Uterus (tissue), 2 donors: ENCODE measurements around the gene STIMATE.

ENCODE experiments used
- POLR2A ChIP-seq, 2 donors: fragments of 450-650 bp; IDR thresholded peaks; one replicate each; pipeline ENCODE4 v1.6.1; 2016; ENCODE audit warnings: antibody characterized with exemption in 2 of 2, mild to moderate bottlenecking in 1 of 2, moderate library complexity in 1 of 2
- TF ChIP-seq, protein P1 (sequence below), 4 experiments: fragments of 200-600 bp in 2 of 4; fragments of 450-650 bp in 2 of 4; sonication (generic) in 2 of 4; IDR thresholded peaks; one replicate each; pipeline ENCODE4 v1.5.1; 2016 to 2019; ENCODE audit warnings: antibody characterized with exemption in 4 of 4, mild to moderate bottlenecking in 2 of 4, moderate library complexity in 1 of 4

DNA sequence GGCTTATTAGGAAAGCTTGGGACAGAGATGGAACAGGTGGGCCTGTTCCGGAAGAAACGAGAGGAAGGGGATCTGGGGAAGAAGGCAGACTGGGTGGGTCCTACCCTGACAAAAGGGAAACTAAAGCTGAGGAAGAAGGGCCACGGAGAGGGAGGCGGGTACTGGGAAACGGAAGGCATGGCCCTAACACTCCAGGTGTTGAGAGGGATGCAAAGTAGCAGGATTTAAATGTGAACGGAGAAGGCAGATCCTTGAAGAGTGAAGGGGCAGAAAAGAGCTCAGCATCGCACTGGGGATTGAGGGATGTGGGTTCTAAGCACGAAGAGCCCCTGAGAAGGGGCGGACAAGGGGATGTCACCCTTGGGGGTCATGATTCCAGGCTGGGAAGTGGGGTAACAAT, 735 bp downstream of the STIMATE start:
- TF ChIP-seq, protein P1, sequence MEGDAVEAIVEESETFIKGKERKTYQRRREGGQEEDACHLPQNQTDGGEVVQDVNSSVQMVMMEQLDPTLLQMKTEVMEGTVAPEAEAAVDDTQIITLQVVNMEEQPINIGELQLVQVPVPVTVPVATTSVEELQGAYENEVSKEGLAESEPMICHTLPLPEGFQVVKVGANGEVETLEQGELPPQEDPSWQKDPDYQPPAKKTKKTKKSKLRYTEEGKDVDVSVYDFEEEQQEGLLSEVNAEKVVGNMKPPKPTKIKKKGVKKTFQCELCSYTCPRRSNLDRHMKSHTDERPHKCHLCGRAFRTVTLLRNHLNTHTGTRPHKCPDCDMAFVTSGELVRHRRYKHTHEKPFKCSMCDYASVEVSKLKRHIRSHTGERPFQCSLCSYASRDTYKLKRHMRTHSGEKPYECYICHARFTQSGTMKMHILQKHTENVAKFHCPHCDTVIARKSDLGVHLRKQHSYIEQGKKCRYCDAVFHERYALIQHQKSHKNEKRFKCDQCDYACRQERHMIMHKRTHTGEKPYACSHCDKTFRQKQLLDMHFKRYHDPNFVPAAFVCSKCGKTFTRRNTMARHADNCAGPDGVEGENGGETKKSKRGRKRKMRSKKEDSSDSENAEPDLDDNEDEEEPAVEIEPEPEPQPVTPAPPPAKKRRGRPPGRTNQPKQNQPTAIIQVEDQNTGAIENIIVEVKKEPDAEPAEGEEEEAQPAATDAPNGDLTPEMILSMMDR (IDR thresholded peaks at IDR 0.05), result no peak
- no peak for TF ChIP-seq POLR2A (IDR thresholded peaks at IDR 0.05)
